Common myeloid progenitor, CD34-positive (primary cell): ENCODE data around the gene FAM107B.

Experiments
- CTCF ChIA-PET: fragments of 350-600 bp; sonication (Branson Sonifier 250); formaldehyde crosslinking; loops from one replicate; lab custom pipeline; 2021; ENCODE audit warnings: antibody characterized with exemption; lab: Charles Lee
- POLR2A ChIA-PET: fragments of 350-600 bp; sonication (Branson Sonifier 250); formaldehyde crosslinking; loops from one replicate; lab custom pipeline; 2021; ENCODE audit warnings: antibody characterized with exemption; lab: Charles Lee
- DNase-seq, 3 donors: peaks; one replicate each; pipeline versions ENCODE4 v3.0.0 to v3.0.0-alpha.2; 2013
- H3K27ac ChIP-seq, 2 experiments: 1 replicate in 1 of 2; 2 replicates in 1 of 2; pipeline ENCODE4 v1.7.0; 2013; ENCODE audit warnings: inconsistent platforms in 2 of 2, low read length in 2 of 2, mild to moderate bottlenecking in 2 of 2, low read depth in 1 of 2, moderate library complexity in 1 of 2; ENCODE audit not compliant: severe bottlenecking in 2 of 2, insufficient read depth in 1 of 2, poor library complexity in 1 of 2
- H3K27me3 ChIP-seq, 5 experiments: replicated peaks in 2 of 5; 1 replicate in 3 of 5; 2 replicates in 2 of 5; pipeline versions ENCODE4 v1.6.1 to v1.7.0; 2013; ENCODE audit warnings: low read length in 4 of 5, mild to moderate bottlenecking in 2 of 5, moderate library complexity in 2 of 5, inconsistent platforms in 1 of 5; ENCODE audit not compliant: insufficient read depth in 5 of 5, control insufficient read depth in 4 of 5
- H3K36me3 ChIP-seq, 4 experiments: 1 replicate in 2 of 4; 2 replicates in 2 of 4; pipeline versions ENCODE4 v1.6.1 to v1.7.0; 2013; ENCODE audit warnings: low read length in 3 of 4, control low read depth in 1 of 4, mild to moderate bottlenecking in 1 of 4; ENCODE audit not compliant: control insufficient read depth in 4 of 4, insufficient read depth in 4 of 4
- H3K4me1 ChIP-seq, 4 experiments: 1 replicate in 3 of 4; 2 replicates in 1 of 4; pipeline versions ENCODE4 v1.6.1 to v1.7.1; 2013; ENCODE audit warnings: low read length in 3 of 4, mild to moderate bottlenecking in 3 of 4, control low read depth in 1 of 4, inconsistent platforms in 1 of 4, moderate library complexity in 1 of 4; ENCODE audit not compliant: control insufficient read depth in 4 of 4, insufficient read depth in 4 of 4; ENCODE audit errors: control extremely low read depth in 1 of 4
- H3K4me3 ChIP-seq, 7 experiments: 1 replicate in 4 of 7; 2 replicates in 3 of 7; pipeline versions ENCODE4 v1.5.1 to v1.7.0; 2013; ENCODE audit warnings: mild to moderate bottlenecking in 7 of 7, low read length in 6 of 7, moderate library complexity in 6 of 7, inconsistent platforms in 2 of 7, low read depth in 2 of 7, control low read depth in 1 of 7; ENCODE audit not compliant: insufficient read depth in 4 of 7, control insufficient read depth in 1 of 7; ENCODE audit errors: extremely low read depth in 1 of 7
- H3K9me3 ChIP-seq, 5 experiments: 1 replicate in 4 of 5; 2 replicates in 1 of 5; pipeline versions ENCODE4 v1.6.1 to v1.7.1; 2013; ENCODE audit warnings: low read length in 4 of 5, mild to moderate bottlenecking in 2 of 5, inconsistent platforms in 1 of 5, low read depth in 1 of 5, moderate library complexity in 1 of 5; ENCODE audit not compliant: control insufficient read depth in 4 of 5, insufficient read depth in 2 of 5; ENCODE audit errors: control extremely low read depth in 1 of 5
- WGBS: methylation state at CpG from one replicate; pipeline ENCODE4 v1.1.5; 2013; ENCODE audit not compliant: insufficient coverage; 5-methylcytosine and 5-hydroxymethylcytosine counted together

The FAM107B gene

DNA sequence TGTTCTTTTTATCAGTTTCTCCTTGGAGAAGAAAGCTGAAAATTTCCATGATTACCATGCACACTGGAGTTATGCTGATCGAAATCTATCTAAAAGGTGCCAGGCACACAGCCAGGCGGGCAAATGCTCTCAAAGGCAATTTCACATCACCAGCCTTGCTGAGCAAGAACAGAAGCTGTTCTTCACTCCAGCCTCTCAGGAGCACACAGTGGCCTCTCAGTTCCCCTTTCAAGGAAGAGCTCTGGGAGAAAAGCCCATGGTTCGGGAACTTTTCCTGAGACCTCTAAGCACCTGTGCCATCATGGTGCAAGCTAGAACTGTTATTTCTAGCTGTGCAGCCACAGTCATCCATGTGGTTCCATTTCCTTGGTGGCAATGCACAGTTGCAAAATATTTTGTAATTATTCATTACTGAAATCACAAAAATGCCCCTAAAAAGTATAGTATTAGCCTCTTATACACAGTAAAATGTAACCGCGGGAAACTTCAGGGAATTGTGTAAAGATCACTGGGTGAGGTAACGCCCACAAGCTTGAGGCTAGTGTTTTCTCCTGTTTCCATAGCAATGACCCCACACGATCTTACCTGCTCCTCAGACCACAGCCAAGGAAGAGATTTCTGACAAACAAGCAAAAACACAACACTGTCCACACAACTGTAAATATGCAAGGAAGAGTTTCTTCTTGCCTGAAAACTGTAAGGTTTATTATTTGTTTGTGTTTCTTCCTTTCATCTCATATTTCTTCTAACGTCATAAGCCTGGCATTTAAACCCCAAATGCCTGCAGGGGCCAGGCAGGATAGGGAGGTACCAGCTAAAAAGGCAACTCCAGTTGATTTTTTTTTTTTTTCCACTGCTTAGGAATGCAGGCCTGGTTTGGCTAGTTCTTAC, 121.2 kb downstream of the FAM107B start:
- Histone ChIP-seq H3K4me3 (no peak overlapping the region), H3K27me3 (peaks cover 0 to 2% (median 0%) of the 10 kb centered on the region in 5 experiments), H3K9me3 (no peaks in the 10 kb centered on the region), H3K4me1 (peaks cover 5 to 22% (median 10%) of the 10 kb centered on the region in 4 experiments), H3K27ac (no peak overlapping the region), H3K36me3 (no peaks in the 10 kb centered on the region)
- CTCF ChIA-PET: interaction anchor here (0.8 to 0.9 kb wide), 2 partner anchors 19 to 21 kb away, joined by 3 to 5 read pairs; no protein-coding TSS in a partner anchor
- peak in 2 of 3 donors; percentile 15 to 18 for DNase-seq
- WGBS: 86% methylated on average over 3 of the region's 8 CpGs
- POLR2A ChIA-PET: no interaction called here

DNA sequence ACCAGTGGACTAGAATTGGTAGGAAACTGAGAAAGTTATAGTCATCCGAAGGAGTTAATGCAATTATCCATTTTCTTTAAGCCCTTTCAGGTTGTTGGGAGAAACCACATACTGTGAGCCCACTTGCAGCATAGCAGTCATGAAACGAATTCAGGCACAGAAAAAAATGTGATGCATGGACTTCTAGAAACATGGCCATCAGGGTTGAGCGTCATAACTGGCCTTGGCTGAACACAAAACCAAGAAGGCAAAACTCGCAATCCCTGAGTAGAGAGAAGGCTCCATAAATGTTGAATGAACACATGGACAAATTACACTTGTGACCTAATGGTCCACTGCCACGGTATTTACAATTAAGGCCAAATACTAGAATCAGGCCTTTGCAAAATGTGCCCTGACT, 121.9 kb downstream of the FAM107B start:
- H3K36me3 ChIP-seq: no peaks in the 10 kb centered on the region
- H3K4me3 ChIP-seq: no peak overlapping the region
- H3K27ac ChIP-seq: no peak overlapping the region
- H3K27me3 ChIP-seq: peaks cover 0 to 2% (median 0%) of the 10 kb centered on the region in 5 experiments
- no peak for DNase-seq
- 97% methylated on average over 5 of the region's 5 CpGs for WGBS
- H3K4me1 ChIP-seq: peaks cover 11 to 28% (median 16%) of the 10 kb centered on the region in 4 experiments
- CTCF ChIA-PET: interaction anchor here (0.9 kb wide), 1 partner anchor 19 kb away, joined by 3 read pairs; no protein-coding TSS in a partner anchor
- H3K9me3 ChIP-seq: no peaks in the 10 kb centered on the region
- POLR2A ChIA-PET: no interaction called here

DNA sequence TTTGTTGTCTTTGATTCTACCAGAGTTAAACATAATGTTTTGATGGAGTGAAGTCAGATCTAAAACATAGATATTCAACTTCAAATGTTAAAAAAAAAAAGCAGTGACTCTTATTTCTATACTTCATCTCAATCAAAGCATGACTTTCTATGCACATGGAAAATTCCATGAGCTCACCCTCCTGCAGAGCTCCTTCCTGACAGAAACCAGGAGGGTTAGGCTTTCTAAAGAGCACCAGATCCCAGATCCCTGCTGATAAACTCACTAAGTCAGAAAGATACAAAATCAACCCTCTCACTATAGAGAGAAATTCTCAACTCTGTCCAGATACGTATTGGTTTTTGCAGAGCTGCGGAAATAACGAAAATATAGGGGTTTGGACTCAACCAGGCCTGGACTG, 122.6 kb downstream of the FAM107B start:
- CTCF ChIA-PET: interaction anchor here (0.6 kb wide), 1 partner anchor 27 kb away, joined by 4 read pairs; no protein-coding TSS in a partner anchor
- H3K36me3 ChIP-seq: no peaks in the 10 kb centered on the region
- DNase-seq: no peak

DNA sequence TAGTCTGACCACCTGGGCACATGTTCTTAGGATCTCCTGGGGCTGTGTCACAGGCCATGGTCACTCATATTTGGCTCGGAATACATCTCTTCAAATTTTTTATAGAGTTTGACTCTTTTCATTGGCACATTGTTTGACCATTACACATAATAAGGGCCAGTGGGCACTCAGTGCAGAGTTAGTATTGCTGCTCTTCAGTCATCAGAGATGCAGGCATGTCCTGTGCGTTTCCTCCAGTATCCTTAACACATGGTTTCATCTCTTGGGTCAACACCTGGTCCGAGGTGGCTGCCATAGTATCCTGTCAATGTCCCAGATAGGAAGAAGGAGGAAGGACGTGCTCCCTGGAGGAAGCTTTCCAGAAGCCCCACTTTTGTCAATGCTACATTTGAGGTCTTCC, 125.0 kb downstream of the FAM107B start:
- Histone ChIP-seq H3K9me3 (no peaks in the 10 kb centered on the region), H3K27ac (no peak overlapping the region), H3K4me3 (no peak overlapping the region), H3K27me3 (no peaks in the 10 kb centered on the region), H3K4me1 (peaks cover 7 to 26% (median 18%) of the 10 kb centered on the region in 4 experiments), H3K36me3 (no peaks in the 10 kb centered on the region)
- CTCF ChIA-PET: interaction anchor here (0.6 kb wide), 1 partner anchor 140 kb away, joined by 4 read pairs; no protein-coding TSS in a partner anchor
- POLR2A ChIA-PET: no interaction called here
- 91% methylated on average over 3 of the region's 4 CpGs for WGBS
- no peak for DNase-seq

More for the DNA sequence above, 122.6 kb downstream of the FAM107B start:
- POLR2A ChIA-PET: no interaction called here
- no peak overlapping the region for H3K27ac ChIP-seq
- no peaks in the 10 kb centered on the region for H3K9me3 ChIP-seq
- peaks cover 11 to 31% (median 18%) of the 10 kb centered on the region in 4 experiments for H3K4me1 ChIP-seq
- H3K4me3 ChIP-seq: no peak overlapping the region
- H3K27me3 ChIP-seq: peaks cover 0 to 2% (median 0%) of the 10 kb centered on the region in 5 experiments
- WGBS: 100% methylated on average over 3 of the region's 3 CpGs

DNA sequence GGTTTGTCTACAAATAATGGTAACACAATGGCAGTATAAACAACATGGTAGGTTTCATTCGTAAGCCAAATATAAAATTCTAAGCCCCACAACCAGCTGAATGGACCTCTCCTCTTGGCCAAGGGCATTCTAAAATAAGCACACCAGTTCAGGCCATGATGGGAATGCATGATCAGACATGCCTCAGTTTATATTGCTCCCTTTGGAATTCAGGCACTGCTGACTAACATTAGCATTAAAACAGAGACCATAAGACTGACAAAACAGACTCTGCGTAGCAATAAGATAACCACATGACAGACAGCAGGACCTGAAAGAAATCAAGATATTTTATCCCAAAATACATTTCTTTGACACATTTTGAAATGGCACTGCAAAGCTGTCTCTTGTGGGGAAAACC, 125.8 kb downstream of the FAM107B start:
- Histone ChIP-seq H3K27ac (no peak overlapping the region), H3K4me3 (peak overlapping the region in 1 of 7 experiments; percentile 54), H3K4me1 (peaks cover 7 to 26% (median 18%) of the 10 kb centered on the region in 4 experiments), H3K27me3 (no peaks in the 10 kb centered on the region), H3K9me3 (no peaks in the 10 kb centered on the region), H3K36me3 (no peaks in the 10 kb centered on the region)
- CTCF ChIA-PET: no interaction called here
- POLR2A ChIA-PET: no interaction called here
- WGBS: 90% methylated on average over 2 of the region's 2 CpGs
- no peak for DNase-seq

DNA sequence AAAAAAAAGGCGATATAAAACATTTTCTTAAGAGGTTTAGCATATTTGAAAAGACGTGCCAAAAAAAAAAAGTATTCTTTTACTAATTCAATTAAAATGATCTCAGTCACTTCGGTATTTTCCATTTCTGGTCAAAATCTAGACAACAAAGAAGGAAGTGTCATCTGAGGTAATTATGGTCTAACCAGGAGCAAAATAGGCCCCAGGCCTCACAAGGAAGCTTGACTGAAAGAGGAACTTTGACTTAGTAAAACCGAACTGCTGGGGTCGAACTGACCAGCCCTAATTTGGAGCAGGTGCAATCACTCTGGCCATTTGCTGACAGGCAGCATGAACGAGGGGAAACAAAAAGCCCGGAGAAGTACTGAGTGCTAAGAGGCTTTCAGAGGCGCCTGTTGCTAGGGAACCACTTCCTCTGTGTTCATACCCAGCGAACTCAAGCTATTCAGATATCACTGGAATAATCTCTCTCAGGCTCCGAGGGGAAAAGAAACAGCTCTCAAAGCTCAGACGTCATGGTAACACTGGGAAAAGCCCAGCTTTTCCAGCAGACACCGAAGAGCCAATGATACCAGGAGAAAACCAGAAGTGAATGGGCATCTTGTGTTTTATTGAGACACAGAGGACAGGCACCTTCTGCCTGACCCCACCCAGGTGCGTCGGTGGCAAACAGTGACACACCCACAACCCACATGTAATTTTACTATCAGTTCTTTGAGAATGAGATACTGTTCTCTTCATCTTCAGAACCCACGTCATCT, 126.5 kb downstream of the FAM107B start:
- Histone ChIP-seq H3K4me1 (peaks cover 7 to 19% (median 15%) of the 10 kb centered on the region in 4 experiments), H3K4me3 (peak overlapping the region in 5 of 7 experiments; percentile 15 to 57 (median 30))

More for the DNA sequence above, 126.5 kb downstream of the FAM107B start:
- peak; percentile 59 to 90 (median 86) for DNase-seq
- H3K9me3 ChIP-seq: no peaks in the 10 kb centered on the region
- H3K27me3 ChIP-seq: no peaks in the 10 kb centered on the region
- ChIA-PET CTCF (interaction anchor here (1.0 to 1.5 kb wide), 2 partner anchors 14 to 35 kb away, joined by 3 to 4 read pairs; no protein-coding TSS in a partner anchor), POLR2A (interaction anchor here (1.2 kb wide), 1 partner anchor 9 kb away, joined by 3 read pairs; no protein-coding TSS in a partner anchor)
- WGBS: 16% methylated on average over 11 of the region's 15 CpGs
- peak overlapping the region; percentile 42 to 72 for H3K27ac ChIP-seq
- no peaks in the 10 kb centered on the region for H3K36me3 ChIP-seq
